GM20000 (cell line): Measurements from ENCODE around the gene GRID2.

Experiments
- DNase-seq: peaks from one replicate; pipeline ENCODE4 v3.0.0; 2012; ENCODE audit warnings: low spot score
- CTCF ChIP-seq: IDR thresholded peaks from 2 replicates; pipeline ENCODE4 v1.5.1; 2012; ENCODE audit warnings: mild to moderate bottlenecking, control low read depth; ENCODE audit errors: extremely low read depth, missing control alignments

GRID2 gene

GRCh38 chr4:93187892-93188291 is 884.1 kb downstream of the GRID2 start:
- no peak for DNase-seq
- TF ChIP-seq CTCF, result no peak

DNA sequence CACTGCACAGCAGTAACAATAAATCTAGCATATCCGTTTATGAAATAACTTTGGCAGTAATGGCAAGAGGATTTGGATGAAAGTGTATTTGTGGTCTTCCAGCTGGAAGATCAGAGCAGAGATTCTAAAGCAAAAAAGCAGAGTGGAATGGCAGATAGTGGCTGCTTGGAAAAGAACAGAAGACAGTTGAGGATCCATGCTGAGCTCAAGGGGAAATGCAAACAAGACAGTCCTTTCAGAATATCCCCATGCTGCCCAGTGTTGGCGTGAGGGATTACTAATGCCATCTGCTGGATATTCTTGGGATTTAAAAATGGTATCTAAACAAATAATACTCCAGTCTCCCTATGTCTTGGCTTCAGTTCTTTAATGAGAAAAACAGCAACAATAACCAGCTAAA is 895.7 kb downstream of the GRID2 start:
- no peak for TF ChIP-seq CTCF
- DNase-seq, result peak; percentile 4

GRCh38 chr4:93201471-93202096 is 897.8 kb downstream of the GRID2 start:
- no peak for DNase-seq
- TF ChIP-seq CTCF, result no peak

DNA sequence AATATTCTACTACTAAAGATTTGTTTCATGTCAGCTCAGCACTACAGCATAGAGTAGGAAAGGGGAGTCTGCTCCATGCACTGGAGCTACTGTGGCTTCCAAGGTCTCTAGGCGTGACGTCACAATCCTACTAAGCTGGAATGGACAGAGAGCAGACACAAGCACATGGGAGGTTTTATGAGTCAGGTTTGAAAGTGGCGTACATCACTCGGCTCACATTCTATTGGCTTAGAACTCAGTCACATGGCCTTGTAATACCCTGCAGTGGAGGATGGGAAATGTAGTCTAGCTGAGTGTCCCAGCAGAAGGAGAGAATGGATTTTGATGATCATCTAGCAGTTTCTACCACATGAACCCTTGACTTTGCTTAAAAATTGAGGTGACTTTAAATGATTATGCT is 899.9 kb downstream of the GRID2 start:
- no peak for DNase-seq
- no peak for TF ChIP-seq CTCF

- no peak for DNase-seq
- TF ChIP-seq CTCF, result no peak
Measured at GRCh38 chr4:93212250-93212649, 908.5 kb downstream of the GRID2 start.

DNA sequence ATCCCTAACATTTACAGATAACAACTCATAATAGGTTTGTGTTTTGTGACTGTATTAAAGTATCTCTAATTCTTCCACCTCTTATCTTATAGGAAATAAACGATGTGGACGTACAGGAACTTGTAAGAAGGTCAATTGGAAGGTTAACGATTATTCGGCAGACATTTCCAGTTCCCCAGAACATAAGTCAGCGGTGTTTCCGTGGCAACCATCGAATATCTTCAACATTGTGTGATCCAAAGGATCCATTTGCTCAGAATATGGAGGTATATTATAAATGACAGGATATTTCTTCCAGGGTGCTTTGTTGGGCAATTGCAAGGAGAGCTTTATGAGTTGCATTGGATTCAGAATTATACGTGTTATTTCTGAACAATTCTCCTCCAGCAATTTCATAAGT is 912.9 kb downstream of the GRID2 start:
- no peak for TF ChIP-seq CTCF
- DNase-seq, result no peak

GRCh38 chr4:93217431-93217830 is 913.7 kb downstream of the GRID2 start:
- DNase-seq, result no peak

More at GRCh38 chr4:93217431-93217830, 913.7 kb downstream of the GRID2 start:
- no peak for TF ChIP-seq CTCF
